Fibroblast of villous mesenchyme (primary cell): ENCODE data around the gene WDR17. TPM values are rescaled to one million over a fixed set of nuclear protein-coding genes. Genes with fewer than 3 reads are reported as not detected.

Experiments used
- DNase-seq: peaks from one replicate; pipeline ENCODE4 v3.0.0-alpha.2; 2010; ENCODE audit warnings: low read depth
- H3K4me3 ChIP-seq: 2 replicates; pipeline ENCODE4 v1.5.1; 2011; ENCODE audit warnings: low read depth, mild to moderate bottlenecking, low read length
- total RNA-seq: library from RNA; depleted of rRNA; stranded (reverse); fragments of >200 nt; gene quantifications from 2 replicates; pipeline ENCODE4 v1.2.3, GENCODE V29; 2012
- TF ChIP-seq, protein P1 (sequence below): IDR thresholded peaks from 2 replicates; pipeline ENCODE4 v1.5.1; 2012; ENCODE audit warnings: low read depth, mild to moderate bottlenecking, low read length; ENCODE audit not compliant: insufficient read depth

The WDR17 gene
- total RNA-seq, 1 donor = 0.86 TPM

DNA sequence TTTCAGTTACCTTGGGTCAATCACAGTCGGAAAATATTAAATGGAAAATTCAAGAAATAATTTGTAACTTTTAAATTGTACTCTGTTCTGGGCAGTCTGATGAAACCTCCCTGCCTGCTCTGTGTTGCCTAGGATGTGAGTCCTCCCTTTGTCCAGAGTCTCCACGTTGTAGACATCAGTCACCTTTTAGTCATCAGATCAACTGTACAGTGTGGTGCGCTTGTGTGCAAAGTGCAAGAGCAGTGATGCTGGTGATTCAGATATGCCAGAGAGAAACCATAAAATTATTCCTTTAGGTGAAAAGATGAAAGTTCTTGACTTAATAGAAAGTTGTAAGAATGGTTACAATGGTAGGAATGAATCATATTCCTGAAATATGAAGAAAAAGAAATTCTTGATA is 128.3 kb downstream of the WDR17 start:
- peak; percentile 32 for DNase-seq
- no peak overlapping the region for H3K4me3 ChIP-seq
- TF ChIP-seq, protein P1, sequence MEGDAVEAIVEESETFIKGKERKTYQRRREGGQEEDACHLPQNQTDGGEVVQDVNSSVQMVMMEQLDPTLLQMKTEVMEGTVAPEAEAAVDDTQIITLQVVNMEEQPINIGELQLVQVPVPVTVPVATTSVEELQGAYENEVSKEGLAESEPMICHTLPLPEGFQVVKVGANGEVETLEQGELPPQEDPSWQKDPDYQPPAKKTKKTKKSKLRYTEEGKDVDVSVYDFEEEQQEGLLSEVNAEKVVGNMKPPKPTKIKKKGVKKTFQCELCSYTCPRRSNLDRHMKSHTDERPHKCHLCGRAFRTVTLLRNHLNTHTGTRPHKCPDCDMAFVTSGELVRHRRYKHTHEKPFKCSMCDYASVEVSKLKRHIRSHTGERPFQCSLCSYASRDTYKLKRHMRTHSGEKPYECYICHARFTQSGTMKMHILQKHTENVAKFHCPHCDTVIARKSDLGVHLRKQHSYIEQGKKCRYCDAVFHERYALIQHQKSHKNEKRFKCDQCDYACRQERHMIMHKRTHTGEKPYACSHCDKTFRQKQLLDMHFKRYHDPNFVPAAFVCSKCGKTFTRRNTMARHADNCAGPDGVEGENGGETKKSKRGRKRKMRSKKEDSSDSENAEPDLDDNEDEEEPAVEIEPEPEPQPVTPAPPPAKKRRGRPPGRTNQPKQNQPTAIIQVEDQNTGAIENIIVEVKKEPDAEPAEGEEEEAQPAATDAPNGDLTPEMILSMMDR = no peak

DNA sequence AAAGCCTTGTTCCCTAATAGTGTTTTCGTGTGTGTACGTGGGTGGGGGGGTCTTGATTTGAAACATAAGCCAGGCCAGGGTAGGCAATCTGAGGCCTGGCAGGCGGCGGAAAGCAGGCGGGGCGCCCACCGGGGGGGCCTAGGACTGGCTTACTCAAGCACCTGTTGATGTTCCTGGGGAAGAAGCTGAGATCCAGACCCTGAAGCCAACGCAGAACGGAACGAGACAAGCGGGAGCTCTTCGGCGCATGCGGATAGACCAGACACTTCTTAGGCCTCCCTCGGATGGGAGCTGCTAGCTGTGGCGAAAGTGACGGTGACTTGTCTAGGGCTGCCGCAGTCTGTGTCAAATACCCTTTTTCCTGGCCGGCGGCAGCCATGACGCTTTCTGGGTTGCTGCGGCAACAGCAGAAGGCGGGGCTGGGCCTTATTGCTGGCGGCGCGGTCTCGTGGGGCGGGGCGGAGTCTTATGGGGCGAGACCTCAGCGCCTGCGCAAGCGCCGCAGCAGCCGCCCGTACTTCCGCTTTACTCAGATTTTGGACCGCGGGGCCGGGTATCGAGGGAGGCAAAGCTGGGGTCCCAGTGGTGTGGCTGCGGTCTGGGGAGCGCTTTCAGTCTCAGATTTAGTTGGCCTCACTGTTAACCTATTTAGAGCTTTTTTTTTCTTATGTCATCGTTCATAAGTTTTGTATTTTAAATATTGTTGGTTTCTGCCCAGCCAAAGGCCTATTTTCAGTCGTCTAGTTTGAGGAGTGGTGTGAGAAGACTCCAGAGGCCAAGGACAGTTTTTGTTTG is 129.7 kb downstream of the WDR17 start, which contains the start of gene SPATA4:
TSS of gene SPATA4 (minus strand) at position 402 of the 795 bp plus-strand sequence. CDS start at position 379, 23 bp downstream.
- peak; percentile 92 for DNase-seq
- TF ChIP-seq, protein P1 = no peak
- peak within 1 kb of the TSS; percentile 79 for H3K4me3 ChIP-seq

DNA sequence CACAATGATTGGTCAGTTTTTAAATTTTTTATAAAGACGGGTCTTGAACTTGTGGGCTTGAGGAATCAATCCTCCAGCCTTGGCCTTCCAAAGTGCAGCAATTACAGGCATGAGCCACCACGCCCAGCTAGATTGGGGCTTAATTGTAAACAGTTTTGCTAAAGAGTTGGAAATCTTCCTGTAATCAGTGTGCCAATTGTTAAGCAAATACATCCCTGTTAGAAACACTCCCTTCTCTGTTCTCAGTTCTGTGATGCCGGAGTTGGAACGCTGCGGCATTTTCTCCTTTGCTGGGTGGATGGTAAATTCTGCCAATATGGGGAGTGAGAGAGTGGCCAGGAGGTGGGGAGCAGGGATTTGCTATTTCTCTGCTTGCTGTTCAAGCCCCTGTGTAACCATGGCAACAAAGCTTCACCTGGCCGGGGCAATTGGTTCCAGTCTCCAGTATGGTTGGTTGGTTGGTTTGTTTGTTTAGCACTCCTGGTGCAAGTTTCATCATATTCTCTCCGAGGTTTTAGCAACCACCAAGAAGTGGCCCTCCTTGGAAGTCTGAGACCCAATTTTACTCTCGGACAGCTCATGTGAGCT is 132.8 kb downstream of the WDR17 start:
- no peak for DNase-seq
- TF ChIP-seq, protein P1 = no peak
- no peak overlapping the region for H3K4me3 ChIP-seq

DNA sequence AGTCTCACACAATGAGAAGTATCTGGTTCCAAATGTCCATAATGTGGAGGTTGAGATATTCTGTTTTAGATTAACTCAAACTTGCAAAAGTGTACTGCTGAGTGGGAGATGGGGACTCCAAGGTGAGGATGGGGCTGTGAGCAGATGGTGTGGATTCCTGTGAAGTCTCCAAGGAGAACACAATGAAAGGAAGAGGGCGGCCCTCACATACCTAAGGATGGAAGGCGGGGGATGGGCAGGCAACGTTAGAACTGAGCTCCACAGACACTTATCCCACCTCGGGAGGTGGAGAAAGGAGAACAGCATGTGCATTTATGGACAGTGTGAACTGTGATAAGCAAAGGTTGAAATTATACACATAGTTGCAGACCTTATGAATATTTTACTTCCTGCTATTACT is 139.7 kb downstream of the WDR17 start:
- no peak for DNase-seq
- no peak overlapping the region for H3K4me3 ChIP-seq
- TF ChIP-seq, protein P1 = no peak

DNA sequence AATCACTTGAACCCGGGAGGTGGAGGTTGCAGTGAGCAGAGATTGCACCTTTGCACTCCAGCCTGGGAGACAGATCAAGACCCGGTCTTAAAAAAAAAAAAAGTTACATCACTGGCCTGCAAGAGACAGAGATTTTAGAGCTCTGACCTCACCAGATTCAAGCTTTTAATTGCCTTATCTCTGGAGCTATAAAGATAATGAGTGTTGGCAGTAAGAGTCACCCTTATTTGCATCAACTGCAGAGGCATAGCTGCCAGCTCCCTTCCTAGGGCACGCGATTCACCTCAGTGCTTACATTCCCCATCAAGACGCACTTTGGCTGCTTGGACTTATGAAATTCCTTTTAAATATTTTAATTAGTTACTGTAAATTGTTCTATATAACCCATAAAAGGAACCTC is 142.2 kb downstream of the WDR17 start:
- TF ChIP-seq, protein P1 = no peak
- no peak overlapping the region for H3K4me3 ChIP-seq
- DNase-seq = peak; percentile 84

DNA sequence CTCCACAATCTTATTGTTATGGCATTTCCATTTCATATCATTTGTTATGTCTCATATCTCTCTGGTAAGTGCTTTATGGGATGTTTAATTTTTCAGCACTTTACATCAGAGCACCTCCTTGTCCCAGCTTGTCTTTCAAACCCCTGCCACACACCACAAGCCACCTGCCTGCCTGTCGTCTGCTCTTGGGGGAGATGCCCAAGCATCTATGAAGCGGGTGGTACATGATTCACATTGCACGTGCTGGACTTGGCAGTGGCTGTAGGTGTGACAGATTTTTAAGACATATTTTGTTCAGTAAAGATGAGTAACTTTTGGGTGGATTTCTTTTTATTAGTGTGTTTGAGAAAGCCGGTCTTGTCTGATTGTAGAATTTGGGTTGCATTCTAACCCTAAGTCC is 143.9 kb downstream of the WDR17 start:
- TF ChIP-seq, protein P1 = no peak
- DNase-seq = no peak

More for the DNA sequence above, 143.9 kb downstream of the WDR17 start:
- no peak overlapping the region for H3K4me3 ChIP-seq
